H9 (cell line): Measurements from ENCODE around the gene FAM3D. TPM values are rescaled to one million over a fixed set of nuclear protein-coding genes. Genes with fewer than 3 reads are reported as not detected.

Experiments
- DNase-seq: peaks from one replicate; pipeline ENCODE4 v3.0.0-alpha.2; 2017
- H2AFZ ChIP-seq: one replicate; pipeline ENCODE4 v1.6.1; 2013; ENCODE audit warnings: mild to moderate bottlenecking, low read length, control low read depth, moderate library complexity
- H2AK5ac ChIP-seq: 2 replicates; pipeline ENCODE4 v1.6.1; 2013; ENCODE audit warnings: low read length, control low read depth, mixed read lengths; ENCODE audit not compliant: insufficient read length
- H2BK120ac ChIP-seq: one replicate; pipeline ENCODE4 v1.6.1; 2013; ENCODE audit warnings: low read depth, mild to moderate bottlenecking, low read length, control low read depth, inconsistent platforms; ENCODE audit not compliant: poor library complexity, severe bottlenecking
- H2BK12ac ChIP-seq: 2 replicates; pipeline ENCODE4 v1.6.1; 2013; ENCODE audit warnings: low read length, control low read depth, mixed read lengths, low read depth; ENCODE audit not compliant: insufficient read length
- H2BK15ac ChIP-seq: 2 replicates; pipeline ENCODE4 v1.6.1; 2013; ENCODE audit warnings: low read depth, low read length, control low read depth
- H2BK20ac ChIP-seq: one replicate; pipeline ENCODE4 v1.6.1; 2013; ENCODE audit warnings: low read depth, mild to moderate bottlenecking, low read length, control low read depth, inconsistent platforms; ENCODE audit not compliant: poor library complexity, severe bottlenecking
- H2BK5ac ChIP-seq: 2 replicates; pipeline ENCODE4 v1.6.1; 2013; ENCODE audit warnings: low read length, control low read depth, mixed read lengths; ENCODE audit not compliant: insufficient read length
- H3K14ac ChIP-seq: 2 replicates; pipeline ENCODE4 v1.6.1; 2013; ENCODE audit warnings: low read length, control low read depth; ENCODE audit not compliant: insufficient read depth
- H3K18ac ChIP-seq: 2 replicates; pipeline ENCODE4 v1.6.1; 2013; ENCODE audit warnings: low read depth, mild to moderate bottlenecking, mixed read lengths, low read length, control low read depth; ENCODE audit not compliant: insufficient read length
- H3K23ac ChIP-seq: 2 replicates; pipeline ENCODE4 v1.6.1; 2013; ENCODE audit warnings: low read length, control low read depth, mixed read lengths, low read depth; ENCODE audit not compliant: insufficient read length
- H3K23me2 ChIP-seq: 2 replicates; pipeline ENCODE4 v1.6.1; 2013; ENCODE audit warnings: low read depth, mild to moderate bottlenecking, mixed read lengths, low read length, control low read depth; ENCODE audit not compliant: insufficient read length, poor library complexity, severe bottlenecking
- H3K27ac ChIP-seq: 2 replicates; pipeline ENCODE4 v1.5.1; 2013; ENCODE audit warnings: low read length, control low read depth, mixed read lengths, low read depth; ENCODE audit not compliant: insufficient read length
- H3K27me3 ChIP-seq: 2 replicates; pipeline ENCODE4 v1.6.1; 2013; ENCODE audit warnings: low read length, control low read depth, inconsistent platforms; ENCODE audit not compliant: insufficient read depth
- H3K4ac ChIP-seq: 2 replicates; pipeline ENCODE4 v1.6.1; 2013; ENCODE audit warnings: low read depth, mild to moderate bottlenecking, control low read depth, inconsistent platforms, low read length, moderate library complexity
- H3K4me1 ChIP-seq: 2 replicates; pipeline ENCODE4 v1.6.1; 2013; ENCODE audit warnings: low read length, control low read depth, inconsistent platforms; ENCODE audit not compliant: insufficient read depth
- H3K4me2 ChIP-seq: 2 replicates; pipeline ENCODE4 v1.6.1; 2013; ENCODE audit warnings: low read length, control low read depth, mixed read lengths; ENCODE audit not compliant: insufficient read length, insufficient read depth
- H3K56ac ChIP-seq: 2 replicates; pipeline ENCODE4 v1.6.1; 2013; ENCODE audit warnings: low read depth, mild to moderate bottlenecking, mixed read lengths, low read length, control low read depth; ENCODE audit not compliant: insufficient read length
- H3K79me1 ChIP-seq: 2 replicates; pipeline ENCODE4 v1.6.1; 2013; ENCODE audit warnings: low read depth, mild to moderate bottlenecking, moderate library complexity, low read length, control low read depth, inconsistent platforms; ENCODE audit not compliant: insufficient read depth, poor library complexity, severe bottlenecking
- H3K79me2 ChIP-seq: 2 replicates; pipeline ENCODE4 v1.6.1; 2013; ENCODE audit warnings: low read length, control low read depth, inconsistent platforms; ENCODE audit not compliant: insufficient read depth
- H3K9ac ChIP-seq: 2 replicates; pipeline ENCODE4 v1.6.1; 2013; ENCODE audit warnings: low read length, control low read depth, mixed read lengths; ENCODE audit not compliant: insufficient read length; ENCODE audit errors: extremely low read depth
- H3K9me3 ChIP-seq: one replicate; pipeline ENCODE4 v1.6.1; 2013; ENCODE audit warnings: low read depth, low read length, inconsistent platforms; ENCODE audit not compliant: control insufficient read depth
- H3T11ph ChIP-seq: one replicate; pipeline ENCODE4 v1.6.1; 2013; ENCODE audit warnings: mild to moderate bottlenecking, low read length, control low read depth, inconsistent platforms
- H4K20me1 ChIP-seq: one replicate; pipeline ENCODE4 v1.6.1; 2013; ENCODE audit not compliant: control insufficient read depth, insufficient read length, insufficient read depth
- H4K5ac ChIP-seq: 2 replicates; pipeline ENCODE4 v1.6.1; 2013; ENCODE audit warnings: low read depth, mild to moderate bottlenecking, mixed read lengths, low read length, control low read depth; ENCODE audit not compliant: insufficient read length
- H4K8ac ChIP-seq: replicated peaks from 2 replicates; pipeline ENCODE4 v1.6.1; 2013; ENCODE audit warnings: low read length, control low read depth, mixed read lengths, low read depth; ENCODE audit not compliant: insufficient read length
- H4K91ac ChIP-seq: 2 replicates; pipeline ENCODE4 v1.6.1; 2013; ENCODE audit warnings: low read depth, mild to moderate bottlenecking, moderate library complexity, mixed read lengths, low read length, control low read depth; ENCODE audit not compliant: insufficient read length
- H3K27ac Mint-ChIP-seq, 3 experiments: 2 replicates in 2 of 3; 3 replicates in 1 of 3; pipeline ENCODE4 v1.8.0; 2020 to 2021; ENCODE audit warnings: mixed read lengths in 3 of 3, mild to moderate bottlenecking in 1 of 3, moderate library complexity in 1 of 3
- H3K27me3 Mint-ChIP-seq: 2 replicates; pipeline ENCODE4 v1.8.0; 2021; ENCODE audit warnings: low read depth, mild to moderate bottlenecking, moderate library complexity, mixed read lengths
- H3K36me3 Mint-ChIP-seq, 3 experiments: 2 replicates in 2 of 3; 3 replicates in 1 of 3; pipeline ENCODE4 v1.8.0; 2020 to 2021; ENCODE audit warnings: low read depth in 3 of 3, mixed read lengths in 3 of 3; ENCODE audit not compliant: insufficient read depth in 1 of 3
- H3K4me1 Mint-ChIP-seq, 2 experiments: 2 replicates each; pipeline ENCODE4 v1.8.0; 2020; ENCODE audit warnings: mixed read lengths in 2 of 2
- H3K4me3 Mint-ChIP-seq, 2 experiments: 2 replicates in 1 of 2; 3 replicates in 1 of 2; pipeline ENCODE4 v1.8.0; 2020 to 2021; ENCODE audit warnings: mild to moderate bottlenecking in 2 of 2, mixed read lengths in 2 of 2, moderate library complexity in 1 of 2
- H3K9me3 Mint-ChIP-seq, 2 experiments: 2 replicates in 1 of 2; 3 replicates in 1 of 2; pipeline ENCODE4 v1.8.0; 2020; ENCODE audit warnings: mild to moderate bottlenecking in 2 of 2, mixed read lengths in 2 of 2, moderate library complexity in 1 of 2
- WGBS: extraction: QIAGEN DNeasy Blood & Tissue Kit; methylation state at CpG from one replicate; pipeline ENCODE4 v1.1.7; 2013; ENCODE audit warnings: missing lambda C conversion rate, low lambda C conversion rate, mixed read lengths; ENCODE audit not compliant: insufficient read length; ENCODE audit errors: extremely low coverage; 5-methylcytosine and 5-hydroxymethylcytosine counted together
- total RNA-seq: library from RNA; stranded (reverse); gene quantifications from 2 replicates; pipeline ENCODE4 v1.2.1, GENCODE V29; 2021
- TF ChIP-seq, protein P1 (sequence below): fragments of 200-600 bp; sonication (generic); conservative IDR thresholded peaks from 3 replicates; pipeline ENCODE4 v1.8.0; 2021; ENCODE audit warnings: antibody characterized with exemption, mild to moderate bottlenecking

Gene FAM3D
- total RNA-seq, 1 experiment from 2014 or later: not detected

DNA sequence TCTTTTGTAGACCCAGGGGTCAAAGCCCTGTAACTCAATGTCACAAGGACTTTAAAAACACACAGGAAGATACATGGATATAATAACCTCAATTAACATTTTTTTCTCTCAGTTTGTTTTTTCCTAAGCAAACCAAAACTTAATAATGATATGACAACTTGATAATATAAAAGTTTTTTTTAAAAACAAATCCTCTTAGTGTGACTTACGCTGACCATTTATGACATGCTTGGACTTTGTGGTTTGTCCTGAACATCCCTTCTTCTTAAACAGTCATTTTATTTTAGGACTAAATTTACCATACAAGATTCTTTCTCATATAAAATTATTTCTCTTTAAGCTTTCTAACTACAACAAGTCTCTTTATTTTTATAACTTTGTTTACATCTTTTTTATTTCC is 25.4 kb upstream of the FAM3D start:
- H3K4me3 Mint-ChIP-seq: no peak overlapping the region
- no peak overlapping the region for H2BK120ac ChIP-seq
- no peak overlapping the region for H3K56ac ChIP-seq
- H3K23me2 ChIP-seq: no peaks in the 10 kb centered on the region
- no peak overlapping the region for H3K27ac Mint-ChIP-seq
- no peak overlapping the region for H2BK15ac ChIP-seq
- H3K9me3 Mint-ChIP-seq: peaks cover 61 to 63% of the 10 kb centered on the region in 2 experiments
- no peak for DNase-seq
- no peaks in the 10 kb centered on the region for H3K79me2 ChIP-seq
- H3K36me3 Mint-ChIP-seq: peaks cover 4 to 41% (median 34%) of the 10 kb centered on the region in 3 experiments; a peak in 6 of 7 replicates
- H4K5ac ChIP-seq: no peak overlapping the region
- TF ChIP-seq, protein P1, sequence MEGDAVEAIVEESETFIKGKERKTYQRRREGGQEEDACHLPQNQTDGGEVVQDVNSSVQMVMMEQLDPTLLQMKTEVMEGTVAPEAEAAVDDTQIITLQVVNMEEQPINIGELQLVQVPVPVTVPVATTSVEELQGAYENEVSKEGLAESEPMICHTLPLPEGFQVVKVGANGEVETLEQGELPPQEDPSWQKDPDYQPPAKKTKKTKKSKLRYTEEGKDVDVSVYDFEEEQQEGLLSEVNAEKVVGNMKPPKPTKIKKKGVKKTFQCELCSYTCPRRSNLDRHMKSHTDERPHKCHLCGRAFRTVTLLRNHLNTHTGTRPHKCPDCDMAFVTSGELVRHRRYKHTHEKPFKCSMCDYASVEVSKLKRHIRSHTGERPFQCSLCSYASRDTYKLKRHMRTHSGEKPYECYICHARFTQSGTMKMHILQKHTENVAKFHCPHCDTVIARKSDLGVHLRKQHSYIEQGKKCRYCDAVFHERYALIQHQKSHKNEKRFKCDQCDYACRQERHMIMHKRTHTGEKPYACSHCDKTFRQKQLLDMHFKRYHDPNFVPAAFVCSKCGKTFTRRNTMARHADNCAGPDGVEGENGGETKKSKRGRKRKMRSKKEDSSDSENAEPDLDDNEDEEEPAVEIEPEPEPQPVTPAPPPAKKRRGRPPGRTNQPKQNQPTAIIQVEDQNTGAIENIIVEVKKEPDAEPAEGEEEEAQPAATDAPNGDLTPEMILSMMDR: no peak
- no peak overlapping the region for H4K8ac ChIP-seq
- H2AFZ ChIP-seq: no peak overlapping the region
- no peaks in the 10 kb centered on the region for H4K20me1 ChIP-seq
- no peak overlapping the region for H2BK12ac ChIP-seq
- no peak overlapping the region for H3K14ac ChIP-seq
- H3K27me3 Mint-ChIP-seq: peaks cover 8% of the 10 kb centered on the region
- no peaks in the 10 kb centered on the region for H3K4me1 ChIP-seq
- H3K79me1 ChIP-seq: no peaks in the 10 kb centered on the region
- H2BK20ac ChIP-seq: no peak overlapping the region
- no CpG with 5 or more reads among the region's 1 CpG for WGBS
- no peak overlapping the region for H3K27ac ChIP-seq
- H3K9ac ChIP-seq: no peak overlapping the region
- H4K91ac ChIP-seq: no peak overlapping the region
- no peak overlapping the region for H3K4me2 ChIP-seq
- no peak overlapping the region for H2AK5ac ChIP-seq
- peaks cover 39% of the 10 kb centered on the region for H3K9me3 ChIP-seq
- H3K27me3 ChIP-seq: no peaks in the 10 kb centered on the region
- no peak overlapping the region for H3K4ac ChIP-seq
- no peak overlapping the region for H3K23ac ChIP-seq
- no peak overlapping the region for H2BK5ac ChIP-seq
- H3T11ph ChIP-seq: no peak overlapping the region
- H3K18ac ChIP-seq: no peak overlapping the region
- no peaks in the 10 kb centered on the region for H3K4me1 Mint-ChIP-seq
